Measurements from ENCODE around the gene SLC35F3.

SLC35F3 gene

DNA sequence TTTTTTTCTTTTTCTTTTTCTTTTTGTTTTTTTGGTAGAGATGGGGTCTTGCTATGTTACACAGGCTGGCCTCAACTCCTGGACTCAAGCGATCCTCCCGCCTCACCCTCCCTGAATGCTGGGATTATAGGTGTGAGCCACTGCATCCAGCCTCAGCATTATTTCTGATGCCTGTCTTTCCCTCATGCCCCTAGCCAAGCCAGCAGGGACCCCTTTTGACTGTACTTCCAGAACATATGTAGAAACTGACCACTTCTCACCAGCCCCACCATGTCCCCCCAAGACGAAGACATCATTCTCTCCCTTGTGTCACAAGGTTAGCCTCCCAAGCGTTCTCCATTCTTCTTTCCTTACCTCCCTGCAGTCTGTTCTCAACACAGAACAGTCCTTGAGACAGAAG lies 360.8 kb downstream of the SLC35F3 start:
- peaks cover 4% of the 10 kb centered on the region for H3K9me3 Mint-ChIP-seq
- H3K27me3 Mint-ChIP-seq (ENCODE audit: low read depth) = peaks cover 7% of the 10 kb centered on the region
- TF ChIP-seq, protein P1, sequence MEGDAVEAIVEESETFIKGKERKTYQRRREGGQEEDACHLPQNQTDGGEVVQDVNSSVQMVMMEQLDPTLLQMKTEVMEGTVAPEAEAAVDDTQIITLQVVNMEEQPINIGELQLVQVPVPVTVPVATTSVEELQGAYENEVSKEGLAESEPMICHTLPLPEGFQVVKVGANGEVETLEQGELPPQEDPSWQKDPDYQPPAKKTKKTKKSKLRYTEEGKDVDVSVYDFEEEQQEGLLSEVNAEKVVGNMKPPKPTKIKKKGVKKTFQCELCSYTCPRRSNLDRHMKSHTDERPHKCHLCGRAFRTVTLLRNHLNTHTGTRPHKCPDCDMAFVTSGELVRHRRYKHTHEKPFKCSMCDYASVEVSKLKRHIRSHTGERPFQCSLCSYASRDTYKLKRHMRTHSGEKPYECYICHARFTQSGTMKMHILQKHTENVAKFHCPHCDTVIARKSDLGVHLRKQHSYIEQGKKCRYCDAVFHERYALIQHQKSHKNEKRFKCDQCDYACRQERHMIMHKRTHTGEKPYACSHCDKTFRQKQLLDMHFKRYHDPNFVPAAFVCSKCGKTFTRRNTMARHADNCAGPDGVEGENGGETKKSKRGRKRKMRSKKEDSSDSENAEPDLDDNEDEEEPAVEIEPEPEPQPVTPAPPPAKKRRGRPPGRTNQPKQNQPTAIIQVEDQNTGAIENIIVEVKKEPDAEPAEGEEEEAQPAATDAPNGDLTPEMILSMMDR (IDR thresholded peaks at IDR 0.05; ENCODE audit: unreplicated experiment in 3 of 3) = no peak
- H3K4me1 Mint-ChIP-seq = no peaks in the 10 kb centered on the region
- no peak overlapping the region for H3K4me3 Mint-ChIP-seq
- H3K36me3 Mint-ChIP-seq (ENCODE audit: low read depth) = no peaks in the 10 kb centered on the region
- H3K27ac Mint-ChIP-seq = no peak overlapping the region

- Mint-ChIP-seq H3K4me3 (no peak overlapping the region), H3K36me3 (ENCODE audit: low read depth) (no peaks in the 10 kb centered on the region), H3K4me1 (no peaks in the 10 kb centered on the region), H3K9me3 (peaks cover 4% of the 10 kb centered on the region), H3K27me3 (ENCODE audit: low read depth) (peaks cover 7% of the 10 kb centered on the region), H3K27ac (no peak overlapping the region)
- TF ChIP-seq, protein P1 (IDR thresholded peaks at IDR 0.05; ENCODE audit: unreplicated experiment in 3 of 3) = no peak
These were observed 361.4 kb downstream of the SLC35F3 start for GRCh38 chr1:234265861-234266260.

DNA sequence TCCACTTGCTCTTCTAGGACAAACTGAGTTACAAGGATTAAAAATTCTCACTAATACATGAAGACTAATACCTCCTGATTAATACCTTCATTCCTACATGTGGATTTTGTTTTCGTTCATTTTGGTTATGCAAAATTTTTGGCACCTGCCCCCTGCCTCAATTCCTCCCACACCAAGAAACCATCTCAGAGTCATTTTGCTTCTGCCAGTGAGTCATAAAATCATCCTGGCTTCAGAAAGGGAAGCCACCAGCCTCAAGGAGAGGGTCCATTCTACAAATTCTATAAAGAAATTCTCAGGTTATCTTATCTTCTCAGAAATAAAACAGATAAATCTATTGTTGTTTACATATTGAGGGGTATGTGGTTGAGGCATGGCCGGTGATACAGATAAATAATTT lies 365.6 kb downstream of the SLC35F3 start:
- Mint-ChIP-seq H3K27me3 (ENCODE audit: low read depth) (peaks cover 7% of the 10 kb centered on the region), H3K4me3 (no peak overlapping the region), H3K27ac (no peak overlapping the region), H3K36me3 (ENCODE audit: low read depth) (no peaks in the 10 kb centered on the region), H3K4me1 (no peaks in the 10 kb centered on the region), H3K9me3 (peaks cover 4% of the 10 kb centered on the region)
- TF ChIP-seq, protein P1 (IDR thresholded peaks at IDR 0.05; ENCODE audit: unreplicated experiment in 3 of 3) = no peak

- H3K27me3 Mint-ChIP-seq (ENCODE audit: low read depth) = peaks cover 11% of the 10 kb centered on the region
- no peaks in the 10 kb centered on the region for H3K4me1 Mint-ChIP-seq
- no peaks in the 10 kb centered on the region for H3K36me3 Mint-ChIP-seq (ENCODE audit: low read depth)
- TF ChIP-seq, protein P1 (IDR thresholded peaks at IDR 0.05; ENCODE audit: unreplicated experiment in 3 of 3) = no peak
- no peak overlapping the region for H3K27ac Mint-ChIP-seq
- peaks cover 4% of the 10 kb centered on the region for H3K9me3 Mint-ChIP-seq
- no peak overlapping the region for H3K4me3 Mint-ChIP-seq
These were observed 366.2 kb downstream of the SLC35F3 start for GRCh38 chr1:234270581-234271242.

GRCh38 chr1:234271243-234271606 lies 366.7 kb downstream of the SLC35F3 start:
- Mint-ChIP-seq H3K36me3 (ENCODE audit: low read depth) (no peaks in the 10 kb centered on the region), H3K4me3 (no peak overlapping the region), H3K9me3 (peaks cover 4% of the 10 kb centered on the region), H3K27me3 (ENCODE audit: low read depth) (peaks cover 11% of the 10 kb centered on the region), H3K27ac (no peak overlapping the region), H3K4me1 (no peaks in the 10 kb centered on the region)
- TF ChIP-seq, protein P1 (IDR thresholded peaks at IDR 0.05; ENCODE audit: unreplicated experiment in 3 of 3) = no peak

DNA sequence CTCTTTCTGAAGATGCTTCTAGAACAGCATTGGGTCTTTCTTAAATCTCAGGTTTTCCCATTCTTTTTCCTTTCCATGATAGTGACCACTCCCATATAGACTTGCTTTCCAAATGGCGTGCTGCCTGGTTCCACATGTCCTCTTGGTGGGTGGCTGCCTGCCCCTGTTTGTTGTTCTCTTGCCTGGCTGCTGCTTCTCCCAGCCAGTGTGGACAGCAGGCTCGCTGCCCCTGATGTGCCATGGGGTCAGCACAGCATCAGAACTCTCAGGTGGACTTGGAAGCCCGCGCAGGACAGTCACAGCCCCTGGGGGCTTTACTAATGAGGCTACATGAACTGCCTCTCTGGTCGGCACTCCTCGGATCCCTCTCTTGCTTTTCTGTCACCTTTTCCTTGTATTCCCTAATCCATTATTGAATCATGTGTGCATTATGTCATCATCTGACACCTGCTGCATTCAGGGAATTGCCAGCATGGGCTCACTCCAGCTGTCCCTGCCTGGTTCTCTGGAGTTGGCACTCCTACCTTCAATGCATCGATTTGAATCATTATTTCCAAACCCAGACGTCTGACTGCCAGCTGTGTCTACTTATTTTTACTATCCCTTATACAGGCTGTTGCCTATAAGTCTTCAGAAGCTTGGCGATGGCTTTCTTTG lies 368.3 kb downstream of the SLC35F3 start:
- Mint-ChIP-seq H3K4me1 (no peaks in the 10 kb centered on the region), H3K27ac (no peak overlapping the region), H3K4me3 (no peak overlapping the region), H3K9me3 (peaks cover 4% of the 10 kb centered on the region), H3K27me3 (ENCODE audit: low read depth) (peaks cover 11% of the 10 kb centered on the region), H3K36me3 (ENCODE audit: low read depth) (no peaks in the 10 kb centered on the region)
- TF ChIP-seq, protein P1 (IDR thresholded peaks at IDR 0.05; ENCODE audit: unreplicated experiment in 3 of 3) = no peak

Measured in nephron (organoid).